SHP77 (cell line): Measurements from ENCODE around the gene MICA.
"Not testable (repeated sequence)": the region's sequence is repeated elsewhere in the genome, so short reads cannot be mapped to it uniquely, and the experiment has no call there.

Source experiments
- DNase-seq, 2 experiments: peaks; one replicate each; lab custom pipeline; 2025; lab: John Stamatoyannopoulos, UW

Gene MICA

GRCh38 chr6:31383149-31383548 lies 20.2 kb upstream of the MICA start:
- DNase-seq: no peak

DNA sequence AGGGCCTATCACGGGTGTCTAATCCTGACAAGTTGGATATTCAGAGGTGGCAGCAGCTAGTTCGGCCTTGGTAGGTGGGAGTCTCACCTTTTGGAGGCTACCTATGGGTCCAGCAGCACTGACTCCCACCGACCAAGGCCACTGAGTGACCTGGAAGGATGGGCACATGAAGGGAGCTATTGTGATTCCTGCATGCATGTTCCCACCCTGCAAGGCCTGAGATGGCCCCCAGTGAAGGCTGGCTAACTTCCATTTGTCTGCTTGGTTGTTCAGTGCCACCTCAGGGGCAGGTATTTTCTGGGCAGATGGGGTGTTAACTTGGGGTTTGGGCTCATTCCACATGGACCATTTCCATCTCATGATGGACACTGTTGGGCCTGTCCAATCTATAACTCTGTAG lies 18.4 kb upstream of the MICA start:
- no peak for DNase-seq

GRCh38 chr6:31386099-31386498 lies 17.3 kb upstream of the MICA start:
- no peak for DNase-seq

- no peak for DNase-seq
These were observed 16.4 kb upstream of the MICA start for GRCh38 chr6:31386977-31387376.

DNA sequence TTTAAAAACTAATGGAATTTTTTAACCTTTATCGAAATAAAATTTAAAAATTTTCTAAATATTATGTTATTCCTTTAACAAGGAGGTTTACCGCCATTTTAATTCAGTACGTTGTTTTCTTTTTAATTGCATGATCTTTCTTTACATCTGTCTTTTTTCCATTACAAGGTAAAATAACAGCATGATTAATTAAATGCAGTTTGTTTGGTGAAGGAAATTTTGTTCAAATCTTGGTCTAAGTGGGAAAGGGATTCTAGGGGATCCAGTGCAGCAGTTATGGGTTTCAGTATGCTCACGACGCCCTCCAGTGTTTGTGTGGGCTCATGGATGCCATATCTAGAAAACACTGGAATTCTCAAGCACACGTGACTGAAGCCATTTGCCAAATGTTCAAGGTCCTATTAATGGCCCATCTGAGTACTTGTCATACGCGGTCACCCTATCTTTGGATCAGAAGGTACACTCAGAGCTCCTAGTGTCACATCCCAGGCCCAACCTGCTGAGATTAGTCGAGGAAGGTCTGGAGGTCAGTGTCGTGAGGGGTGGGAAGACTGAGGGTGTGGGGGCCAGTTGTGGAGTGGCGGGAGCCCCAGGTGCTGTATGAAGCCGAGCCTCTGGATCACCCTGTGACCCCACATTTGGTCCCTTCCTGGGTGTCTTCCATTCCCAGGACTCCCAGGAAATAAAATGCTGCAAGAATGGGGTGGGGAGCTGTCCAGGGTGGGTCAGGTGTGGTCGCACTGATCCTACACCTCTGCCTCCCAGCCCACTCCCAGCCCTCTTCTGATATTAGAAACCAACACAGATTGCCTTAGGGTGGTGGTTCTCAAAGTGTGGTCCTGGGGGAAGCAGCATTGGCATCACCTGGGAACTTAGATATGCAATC lies 14.2 kb upstream of the MICA start:
- DNase-seq: not testable (repeated sequence)

DNA sequence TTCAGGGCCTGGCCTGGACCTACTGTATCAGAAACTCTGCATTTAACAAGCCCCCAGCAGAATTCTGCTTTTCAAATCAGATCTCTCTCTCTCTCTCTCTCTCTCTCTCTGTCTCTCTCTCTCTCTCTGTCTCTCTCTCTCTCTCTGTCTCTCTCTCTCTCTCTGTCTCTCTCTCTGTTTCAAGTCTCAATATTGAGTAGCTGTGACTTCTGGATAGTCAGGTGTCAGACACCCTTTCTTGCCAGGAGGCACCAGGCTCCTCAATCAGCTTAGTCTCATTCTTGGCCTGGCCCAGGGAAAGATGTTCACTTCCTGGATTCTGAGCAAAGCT lies 13.6 kb upstream of the MICA start:
- not testable (repeated sequence) for DNase-seq

GRCh38 chr6:31393932-31394331 lies 9.5 kb upstream of the MICA start:
- DNase-seq: no peak

- DNase-seq: no peak
These were observed 9.0 kb upstream of the MICA start for GRCh38 chr6:31394381-31394780.

DNA sequence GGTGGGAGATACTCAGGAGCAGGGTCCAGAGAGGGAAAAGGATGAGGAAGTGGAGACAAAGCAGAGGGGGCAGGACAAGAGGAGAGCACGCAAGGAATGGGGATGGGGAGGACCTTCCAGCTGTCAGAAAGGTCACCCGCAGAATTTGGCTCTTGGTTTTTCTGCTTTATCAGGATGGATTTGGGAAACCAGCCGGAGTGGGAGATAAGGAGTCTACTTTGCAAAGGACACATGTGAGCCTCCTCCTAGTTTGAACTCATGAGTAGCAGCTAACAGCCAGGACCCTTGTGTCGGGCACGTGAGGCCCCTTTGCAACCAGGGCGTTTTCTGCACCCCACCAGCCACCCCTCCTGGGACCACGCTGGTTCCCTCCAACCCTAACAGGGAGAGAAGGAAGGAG lies 7.6 kb upstream of the MICA start:
- DNase-seq: no peak

- DNase-seq: peak; percentile 26 to 70
These were observed 6.8 kb upstream of the MICA start for GRCh38 chr6:31396422-31397152.

- not testable (repeated sequence) for DNase-seq
These were observed 6.3 kb upstream of the MICA start for GRCh38 chr6:31397153-31397499.

GRCh38 chr6:31397901-31398525 lies 5.4 kb upstream of the MICA start:
- DNase-seq: no peak

- DNase-seq: no peak
These were observed 3.6 kb upstream of the MICA start for GRCh38 chr6:31399589-31400466.

GRCh38 chr6:31400467-31401289 lies 2.7 kb upstream of the MICA start:
- DNase-seq: no peak

DNA sequence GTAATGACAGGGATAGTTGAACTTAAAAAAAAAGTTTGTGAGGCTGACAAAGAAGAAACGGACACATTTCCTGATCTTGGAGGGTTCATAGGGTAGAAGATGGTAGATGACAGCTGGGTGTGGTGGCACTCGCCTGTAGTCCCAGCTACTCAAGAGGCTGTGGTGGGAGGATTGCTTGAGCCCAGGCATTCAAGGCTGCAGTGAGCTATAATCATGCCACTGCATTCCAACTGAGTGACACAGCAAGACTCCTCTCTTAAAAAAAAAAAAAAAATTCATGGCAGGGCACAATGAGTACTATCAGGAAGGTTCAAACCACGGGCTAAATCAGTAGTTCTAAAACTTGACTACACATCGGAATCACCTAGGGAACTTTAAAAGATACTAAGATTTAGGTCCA lies 2.0 kb upstream of the MICA start:
- DNase-seq: no peak

DNA sequence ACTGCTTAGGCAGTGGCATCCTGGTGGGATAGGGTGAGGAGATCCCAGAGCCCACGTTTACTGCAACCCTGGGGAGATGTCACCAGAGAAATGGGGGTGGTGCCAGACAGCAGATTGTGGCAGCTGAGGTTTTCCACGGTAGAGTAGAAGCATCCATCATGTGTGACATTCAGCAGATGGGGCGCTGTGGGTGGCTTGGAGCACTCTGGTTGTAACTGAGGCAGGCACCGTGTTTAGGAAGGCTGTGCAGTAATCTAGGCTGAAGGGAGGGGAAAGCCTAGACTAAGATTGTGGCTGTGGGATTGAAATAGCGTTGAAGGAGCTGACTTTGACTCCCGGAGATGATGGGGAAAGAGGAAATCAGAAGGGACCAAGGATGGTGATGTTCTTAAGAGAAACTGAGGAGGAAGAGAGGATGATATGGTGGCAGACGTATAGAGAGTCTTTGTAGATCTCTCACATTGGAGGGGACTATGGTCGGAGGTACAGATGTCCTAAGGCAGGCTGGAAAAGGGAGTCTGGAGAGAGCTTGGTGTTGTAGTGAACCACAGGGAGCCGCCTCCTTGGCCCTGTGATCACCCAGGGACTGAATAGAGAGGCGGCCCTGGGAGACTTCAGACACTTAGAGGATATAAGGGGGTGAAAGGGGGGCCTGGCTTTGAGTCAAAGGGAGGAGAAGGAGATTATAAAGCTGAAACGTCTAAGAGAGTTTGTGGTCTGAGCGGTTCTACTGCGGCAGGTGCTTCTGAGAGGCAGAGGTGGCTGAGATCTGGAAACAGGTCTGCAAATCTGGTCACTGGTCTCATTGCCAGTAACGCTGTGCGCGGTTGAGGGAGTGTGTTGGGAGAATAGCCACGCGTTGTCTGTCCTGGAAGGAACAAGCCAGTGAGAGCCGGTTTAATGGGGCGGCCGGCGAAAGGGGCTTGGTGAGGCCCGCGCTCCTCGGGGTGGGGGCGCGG lies 792 bp upstream of the MICA start:
- DNase-seq: no peak

DNA sequence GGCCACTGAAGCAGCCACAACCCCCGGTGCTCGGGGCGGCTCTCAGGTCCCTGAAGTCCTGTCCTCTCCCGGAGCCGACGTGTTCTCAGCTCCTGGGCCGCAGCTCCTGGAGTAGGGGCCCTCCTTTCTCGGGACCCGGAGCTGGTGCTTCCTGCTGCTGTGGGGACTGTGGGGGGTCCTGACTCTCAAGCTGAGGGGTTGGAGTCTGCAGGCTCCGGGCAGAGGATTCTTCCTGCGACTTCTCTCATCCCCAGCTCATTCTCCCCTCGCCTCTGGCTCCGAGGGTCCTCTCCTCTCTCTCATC lies 618 bp downstream of the MICA start:
- not testable (repeated sequence) for DNase-seq

DNA sequence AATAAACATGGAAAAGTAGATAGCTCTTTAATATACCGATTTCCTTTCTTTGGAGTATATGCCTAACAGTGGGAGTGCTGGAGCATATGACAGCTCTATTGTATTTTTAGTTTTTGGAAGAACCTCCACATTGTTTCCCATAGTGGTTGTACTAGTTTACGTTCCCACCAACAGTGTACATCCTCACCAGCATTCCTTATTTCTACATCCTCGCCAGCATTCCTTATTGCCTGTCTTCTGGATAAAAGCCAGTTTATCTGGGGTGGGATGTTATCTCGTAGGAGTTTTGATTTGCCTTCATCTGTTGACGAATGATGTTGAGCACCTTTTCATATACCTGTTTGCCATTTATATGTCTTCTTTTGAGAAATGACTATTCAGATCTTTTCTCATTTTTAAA lies 2.6 kb downstream of the MICA start:
- DNase-seq: no peak

- no peak for DNase-seq
These were observed 4.3 kb downstream of the MICA start for GRCh38 chr6:31407699-31408098.

DNA sequence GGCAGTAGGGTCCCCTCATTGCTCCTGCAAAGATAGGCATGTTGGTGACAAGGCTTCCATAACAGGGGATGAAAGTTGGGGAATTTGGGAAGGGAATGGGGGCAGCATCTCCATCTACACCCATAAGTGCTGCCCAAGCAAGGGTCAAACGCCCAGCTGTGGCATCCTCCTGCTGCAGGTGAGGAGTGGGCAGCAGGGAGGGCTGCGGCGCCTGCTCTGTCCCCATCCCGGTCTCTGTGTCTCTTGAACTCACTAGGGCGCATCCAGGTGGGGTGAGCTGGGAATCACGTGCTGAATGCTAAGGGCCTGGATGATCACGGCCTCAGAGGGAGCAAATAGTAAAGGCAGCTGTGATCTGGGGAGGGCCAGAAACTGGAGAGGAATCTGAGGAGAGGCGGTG lies 9.1 kb downstream of the MICA start:
- no peak for DNase-seq
